ENCODE data around the gene TMEM62.
"Not testable (repeated sequence)": the region's sequence is repeated elsewhere in the genome, so short reads cannot be mapped to it uniquely, and the experiment has no call there.

TMEM62 gene

GRCh38 chr15:43125100-43125661, 8.2 kb upstream of the TMEM62 start:
- DNase-seq: no peak

- DNase-seq: no peak
Observed at GRCh38 chr15:43126356-43126755, 7.0 kb upstream of the TMEM62 start.

- no peak for DNase-seq
Observed at GRCh38 chr15:43127752-43128151, 5.6 kb upstream of the TMEM62 start.

- not testable (repeated sequence) for DNase-seq
Observed at GRCh38 chr15:43128174-43128979, 5.0 kb upstream of the TMEM62 start.

GRCh38 chr15:43128980-43129335, 4.4 kb upstream of the TMEM62 start:
- no peak for DNase-seq

DNA sequence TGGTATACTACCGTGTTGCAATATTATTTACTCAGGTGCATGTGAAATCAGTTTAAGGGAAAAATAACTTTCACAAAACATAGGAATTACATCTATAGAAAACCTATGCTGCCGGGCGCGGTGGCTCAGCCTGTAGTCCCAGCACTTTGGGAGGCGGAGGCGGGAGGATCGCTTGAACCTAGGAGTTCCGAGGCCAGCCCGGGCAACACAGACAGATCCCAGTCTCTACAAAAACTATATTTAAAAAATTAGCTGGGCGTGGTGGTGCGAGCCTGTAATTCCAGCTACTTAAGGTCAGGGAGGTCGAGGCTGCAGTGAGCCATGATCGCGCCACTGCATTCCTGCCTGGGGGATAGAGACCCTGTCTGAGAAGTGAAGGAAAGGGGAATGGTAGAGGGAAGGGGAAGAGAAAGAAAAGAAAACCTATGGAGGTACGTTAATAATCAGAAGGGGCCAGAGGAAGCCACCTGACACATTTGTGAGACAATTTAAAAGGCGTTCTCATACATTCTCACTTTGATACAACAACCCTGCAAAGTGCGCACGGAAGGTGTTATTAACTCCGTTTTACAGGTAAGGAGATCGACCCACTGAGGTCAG, 456 bp upstream of the TMEM62 start:
- DNase-seq: no peak

DNA sequence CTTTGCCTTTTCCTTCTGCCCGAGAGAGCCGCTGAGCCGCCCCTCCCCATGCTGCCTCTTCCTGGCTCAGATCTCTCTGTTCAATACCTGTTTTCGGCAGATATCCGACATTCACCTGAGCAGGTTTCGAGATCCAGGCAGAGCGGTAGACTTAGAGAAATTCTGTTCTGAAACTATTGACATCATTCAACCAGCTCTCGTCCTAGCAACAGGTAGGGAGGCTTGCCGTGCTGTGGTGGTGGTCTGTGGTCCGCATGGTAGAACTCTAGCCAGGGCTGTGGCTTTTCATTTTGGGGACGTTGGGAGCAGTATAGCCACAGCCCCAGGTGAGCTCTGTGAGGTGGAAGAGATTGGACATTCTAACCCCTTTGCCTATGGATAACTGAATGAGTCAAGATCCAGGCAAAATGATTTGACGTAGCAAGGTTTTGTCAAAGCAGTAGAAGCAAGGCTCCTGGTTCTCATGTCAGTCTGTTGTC, 810 bp downstream of the TMEM62 start:
- no peak for DNase-seq

- no peak for DNase-seq
Observed at GRCh38 chr15:43135351-43135750, 2.0 kb downstream of the TMEM62 start.

- DNase-seq: no peak
Observed at GRCh38 chr15:43143203-43143941, 10.0 kb downstream of the TMEM62 start.

GRCh38 chr15:43144512-43144911, 11.1 kb downstream of the TMEM62 start:
- no peak for DNase-seq

- DNase-seq: no peak
Observed at GRCh38 chr15:43146184-43146583, 12.8 kb downstream of the TMEM62 start.

DNA sequence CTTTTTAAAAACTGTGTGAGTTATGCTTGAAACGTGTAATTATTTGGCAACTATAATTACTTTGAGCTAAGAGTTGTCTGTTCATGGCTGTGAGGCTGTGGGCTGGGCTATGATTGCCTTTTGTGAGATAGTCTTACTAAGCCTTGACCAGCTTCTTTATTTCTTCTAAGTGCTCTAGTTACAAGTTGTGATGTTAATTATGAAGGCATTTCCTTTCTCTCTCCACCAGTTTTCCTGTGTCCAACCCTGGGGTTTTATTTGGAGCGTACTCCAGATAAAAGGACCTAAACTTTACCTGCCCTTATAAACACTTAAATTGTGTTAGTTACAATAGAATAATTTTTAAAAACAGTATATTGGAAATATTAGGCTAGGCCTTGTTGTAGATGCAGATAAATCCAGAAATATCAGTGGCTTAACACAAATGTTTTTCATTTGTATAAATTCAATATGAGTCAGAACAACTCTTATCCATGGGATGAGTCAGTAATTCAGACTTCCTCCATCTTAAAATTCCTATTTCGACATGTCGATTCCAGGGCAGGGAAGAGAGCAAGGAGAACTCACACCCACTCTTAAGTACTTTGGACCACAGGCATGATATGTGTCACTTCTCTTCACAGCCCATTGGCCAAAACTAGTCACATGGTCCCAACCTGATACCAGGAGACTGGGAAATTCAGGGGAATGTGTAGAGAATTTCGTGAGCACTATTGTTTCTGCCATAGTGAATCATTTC, 17.0 kb downstream of the TMEM62 start:
- no peak for DNase-seq

GRCh38 chr15:43151688-43152087, 18.3 kb downstream of the TMEM62 start:
- no peak for DNase-seq

DNA sequence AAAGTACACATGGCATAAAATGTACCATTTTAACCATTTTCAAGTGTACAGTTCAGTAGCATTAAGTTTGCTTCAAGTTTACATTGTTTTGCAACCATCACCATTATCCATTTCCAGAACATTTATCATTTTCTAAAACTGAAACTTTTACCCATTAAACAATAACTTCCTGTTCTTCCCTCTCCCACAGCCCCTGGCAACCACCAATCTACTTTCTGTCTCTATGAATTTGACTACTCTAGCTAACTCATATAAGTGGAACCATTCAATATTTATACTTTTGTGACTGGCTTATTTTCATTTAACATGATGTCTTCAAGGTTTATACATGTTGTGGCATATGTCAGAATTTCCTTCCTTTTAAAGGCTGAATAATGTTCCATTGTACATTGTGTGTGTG, 19.9 kb downstream of the TMEM62 start:
- no peak for DNase-seq

GRCh38 chr15:43165801-43166325, 32.5 kb downstream of the TMEM62 start:
- DNase-seq: no peak

DNA sequence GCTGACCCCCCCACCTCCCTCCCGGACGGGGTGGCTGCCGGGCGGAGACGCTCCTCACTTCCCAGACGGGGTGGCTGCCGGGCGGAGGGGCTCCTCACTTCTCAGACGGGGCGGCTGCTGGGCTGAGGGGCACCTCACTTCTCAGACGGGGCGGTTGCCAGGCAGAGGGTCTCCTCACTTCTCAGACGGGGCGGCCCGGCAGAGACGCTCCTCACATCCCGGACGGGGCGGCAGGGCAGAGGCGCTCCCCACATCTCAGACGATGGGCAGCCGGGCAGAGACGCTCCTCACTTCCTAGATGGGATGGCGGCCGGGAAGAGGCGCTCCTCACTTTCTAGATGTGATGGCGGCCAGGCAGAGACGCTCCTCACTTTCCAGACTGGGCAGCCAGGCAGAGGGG, 33.9 kb downstream of the TMEM62 start:
- not testable (repeated sequence) for DNase-seq

GRCh38 chr15:43168192-43169107, 35.1 kb downstream of the TMEM62 start:
- no peak for DNase-seq

- no peak for DNase-seq
Observed at GRCh38 chr15:43169888-43170287, 36.5 kb downstream of the TMEM62 start.

GRCh38 chr15:43175656-43176309, 42.4 kb downstream of the TMEM62 start:
- not testable (repeated sequence) for DNase-seq

GRCh38 chr15:43177147-43177546, 43.8 kb downstream of the TMEM62 start:
- not testable (repeated sequence) for DNase-seq

GRCh38 chr15:43183270-43183669, 49.9 kb downstream of the TMEM62 start:
- no peak for DNase-seq

Data from stimulated activated CD4-positive, alpha-beta T cell treated with anti-CD3 and anti-CD28 coated beads, Interleukin-15, amount 100 ng/mL, for 24 hours (primary cell).